ENCODE measurements around the gene SERP2.
A peak's percentile ranks its signal among the peaks of the same experiment; 100 is the strongest.

SERP2 gene

DNA sequence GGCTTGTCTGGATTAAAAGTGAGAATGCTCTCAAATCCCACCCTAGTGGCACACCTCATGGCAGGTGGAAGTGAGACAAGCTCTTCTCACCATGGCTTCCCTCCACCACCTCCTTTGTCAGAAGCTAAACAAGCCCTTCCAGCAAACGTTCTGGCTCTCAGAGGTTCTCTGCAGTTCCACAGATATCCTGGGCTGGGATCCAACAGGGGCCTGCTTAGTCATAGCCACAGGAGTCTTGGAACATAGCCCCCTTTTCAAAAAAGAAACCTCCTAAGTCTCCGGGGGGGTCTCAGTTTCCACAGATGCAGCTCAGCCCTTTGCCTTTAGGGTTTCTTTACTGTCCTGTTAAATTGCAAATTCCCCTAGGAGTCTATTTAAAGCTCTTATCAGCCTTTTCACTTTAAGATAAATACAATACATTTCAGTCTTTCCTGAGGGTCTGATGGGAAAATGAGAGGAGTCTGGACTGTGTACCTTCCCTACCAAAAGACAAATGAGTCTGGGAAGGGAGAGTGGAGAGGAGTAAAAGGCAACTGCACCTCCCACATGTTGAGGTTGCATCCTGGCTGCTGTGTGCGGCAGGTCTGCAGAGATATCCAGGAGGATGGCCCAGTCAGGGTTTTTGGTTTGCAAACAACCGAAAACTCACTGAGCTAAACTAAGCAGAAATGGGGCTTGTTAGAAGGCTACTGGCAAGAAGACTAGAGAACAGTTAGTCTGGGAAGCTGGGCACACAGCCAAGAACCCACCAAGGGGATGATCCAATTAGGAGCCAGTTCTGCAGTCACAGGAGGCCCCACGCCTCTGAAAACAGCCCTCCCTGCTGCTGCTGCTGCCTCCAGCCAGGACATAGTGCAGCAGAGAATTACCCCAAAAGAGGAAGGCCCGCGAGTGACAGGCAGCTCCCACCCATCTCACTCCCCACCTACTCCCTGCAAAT is 41.4 kb upstream of the SERP2 start:
- H3K9me3 ChIP-seq, result no peaks in the 10 kb centered on the region
- H3K4me3 ChIP-seq, result no peak overlapping the region
- H3K27me3 ChIP-seq, result no peaks in the 10 kb centered on the region
- TF ChIP-seq, protein P1, sequence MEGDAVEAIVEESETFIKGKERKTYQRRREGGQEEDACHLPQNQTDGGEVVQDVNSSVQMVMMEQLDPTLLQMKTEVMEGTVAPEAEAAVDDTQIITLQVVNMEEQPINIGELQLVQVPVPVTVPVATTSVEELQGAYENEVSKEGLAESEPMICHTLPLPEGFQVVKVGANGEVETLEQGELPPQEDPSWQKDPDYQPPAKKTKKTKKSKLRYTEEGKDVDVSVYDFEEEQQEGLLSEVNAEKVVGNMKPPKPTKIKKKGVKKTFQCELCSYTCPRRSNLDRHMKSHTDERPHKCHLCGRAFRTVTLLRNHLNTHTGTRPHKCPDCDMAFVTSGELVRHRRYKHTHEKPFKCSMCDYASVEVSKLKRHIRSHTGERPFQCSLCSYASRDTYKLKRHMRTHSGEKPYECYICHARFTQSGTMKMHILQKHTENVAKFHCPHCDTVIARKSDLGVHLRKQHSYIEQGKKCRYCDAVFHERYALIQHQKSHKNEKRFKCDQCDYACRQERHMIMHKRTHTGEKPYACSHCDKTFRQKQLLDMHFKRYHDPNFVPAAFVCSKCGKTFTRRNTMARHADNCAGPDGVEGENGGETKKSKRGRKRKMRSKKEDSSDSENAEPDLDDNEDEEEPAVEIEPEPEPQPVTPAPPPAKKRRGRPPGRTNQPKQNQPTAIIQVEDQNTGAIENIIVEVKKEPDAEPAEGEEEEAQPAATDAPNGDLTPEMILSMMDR (IDR thresholded peaks at IDR 0.05), result peak in 1 of 2 experiments; percentile 8
- intact Hi-C loops (cut with DNase I; ENCODE audit: low total_unique reads), result no loop called here
- H3K27ac ChIP-seq, result peak overlapping the region; percentile 62 to 73
- peak; percentile 77 to 89 for DNase-seq
- H3K4me1 ChIP-seq, result peaks cover 0 to 23% (median 18%) of the 10 kb centered on the region in 4 donors
- H3K36me3 ChIP-seq, result no peaks in the 10 kb centered on the region

DNA sequence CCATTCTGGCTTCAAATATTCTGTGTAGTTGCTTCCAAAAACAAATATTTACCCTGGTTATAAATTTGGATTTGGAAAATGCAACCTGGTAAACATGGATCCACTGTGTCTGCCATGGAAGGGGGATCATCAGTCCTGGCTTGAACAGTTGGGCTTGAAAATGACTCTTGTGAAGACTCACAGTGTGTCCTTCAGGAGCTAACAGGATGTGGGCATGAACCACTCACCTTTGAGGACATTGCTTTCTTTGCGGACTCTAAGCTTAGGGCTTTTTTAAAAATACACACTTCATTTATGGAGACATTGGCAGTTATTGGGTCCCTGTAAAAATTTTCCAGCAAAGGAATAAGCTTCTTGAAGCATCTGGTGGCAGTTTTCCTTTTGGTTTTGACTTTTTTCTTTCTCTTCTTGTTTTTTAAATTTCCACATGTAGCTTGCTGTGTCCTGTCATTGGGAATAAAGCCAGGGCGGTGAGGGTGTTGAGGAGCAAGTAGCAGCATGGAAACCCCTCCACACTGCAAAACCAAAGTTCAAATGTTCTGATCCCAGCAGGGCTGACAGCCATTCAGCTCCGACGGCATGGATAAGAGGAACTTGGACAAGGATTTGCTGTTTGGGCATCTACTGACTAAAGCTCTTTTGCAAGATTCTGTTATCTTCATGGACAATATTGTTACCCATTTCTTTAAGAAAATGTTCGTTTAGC is 39.5 kb upstream of the SERP2 start:
- DNase-seq, result no peak
- TF ChIP-seq, protein P1 (IDR thresholded peaks at IDR 0.05), result no peak
- no peaks in the 10 kb centered on the region for H3K36me3 ChIP-seq
- H3K9me3 ChIP-seq, result no peaks in the 10 kb centered on the region
- no peaks in the 10 kb centered on the region for H3K27me3 ChIP-seq
- no peak overlapping the region for H3K4me3 ChIP-seq
- intact Hi-C loops (cut with DNase I; ENCODE audit: low total_unique reads), result no loop called here
- H3K27ac ChIP-seq, result no peak overlapping the region
- H3K4me1 ChIP-seq, result peaks cover 0 to 23% (median 18%) of the 10 kb centered on the region in 4 donors

DNA sequence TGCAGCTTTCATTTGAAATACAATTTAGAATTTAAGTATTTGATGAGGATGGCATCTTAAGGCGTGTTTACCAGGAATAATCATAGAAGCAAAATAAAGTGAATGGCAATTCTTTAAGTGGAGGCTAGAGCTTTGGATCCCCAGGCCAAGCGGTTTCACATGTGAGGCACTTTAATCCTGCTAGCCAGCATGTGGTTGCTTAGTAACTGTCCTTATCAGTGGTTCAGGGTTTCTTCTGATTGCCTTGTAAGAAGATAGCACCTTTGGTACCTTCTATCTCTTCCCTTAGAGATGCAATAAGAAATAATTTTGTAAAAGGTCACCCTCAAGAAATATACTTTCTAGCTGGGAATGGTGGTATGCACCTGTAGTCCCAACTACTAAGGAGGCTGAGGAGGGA is 38.9 kb upstream of the SERP2 start:
- peaks cover 0 to 23% (median 18%) of the 10 kb centered on the region in 4 donors for H3K4me1 ChIP-seq
- no peaks in the 10 kb centered on the region for H3K9me3 ChIP-seq
- H3K36me3 ChIP-seq, result no peaks in the 10 kb centered on the region
- intact Hi-C loops (cut with DNase I; ENCODE audit: low total_unique reads), result no loop called here
- TF ChIP-seq, protein P1 (IDR thresholded peaks at IDR 0.05), result no peak
- no peak overlapping the region for H3K27ac ChIP-seq
- H3K27me3 ChIP-seq, result no peaks in the 10 kb centered on the region
- no peak for DNase-seq
- H3K4me3 ChIP-seq, result no peak overlapping the region

DNA sequence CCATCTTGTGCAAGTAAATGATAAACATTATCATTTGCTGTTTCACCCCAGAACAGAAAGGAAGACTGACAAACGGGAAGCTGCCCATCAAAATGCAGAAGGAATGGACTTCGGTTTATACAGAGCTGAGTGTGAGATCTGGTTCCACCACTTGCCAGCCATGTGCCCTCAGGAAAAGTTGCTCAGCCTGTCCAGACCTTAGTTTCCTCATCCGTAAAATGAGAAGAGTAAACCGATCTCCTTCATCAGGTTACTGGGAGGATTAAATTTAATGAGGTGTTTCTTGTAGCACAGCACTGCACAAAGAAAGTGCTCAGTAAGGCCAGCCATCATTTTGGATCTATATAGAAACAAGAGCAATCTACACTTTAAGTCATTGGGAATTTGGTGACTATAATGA is 36.7 kb upstream of the SERP2 start:
- no peaks in the 10 kb centered on the region for H3K9me3 ChIP-seq
- H3K4me1 ChIP-seq, result peaks cover 0 to 10% (median 7%) of the 10 kb centered on the region in 4 donors
- no peak overlapping the region for H3K27ac ChIP-seq
- TF ChIP-seq, protein P1 (IDR thresholded peaks at IDR 0.05), result no peak
- intact Hi-C loops (cut with DNase I; ENCODE audit: low total_unique reads), result no loop called here
- H3K36me3 ChIP-seq, result no peaks in the 10 kb centered on the region
- no peak for DNase-seq
- H3K27me3 ChIP-seq, result no peaks in the 10 kb centered on the region
- H3K4me3 ChIP-seq, result no peak overlapping the region

DNA sequence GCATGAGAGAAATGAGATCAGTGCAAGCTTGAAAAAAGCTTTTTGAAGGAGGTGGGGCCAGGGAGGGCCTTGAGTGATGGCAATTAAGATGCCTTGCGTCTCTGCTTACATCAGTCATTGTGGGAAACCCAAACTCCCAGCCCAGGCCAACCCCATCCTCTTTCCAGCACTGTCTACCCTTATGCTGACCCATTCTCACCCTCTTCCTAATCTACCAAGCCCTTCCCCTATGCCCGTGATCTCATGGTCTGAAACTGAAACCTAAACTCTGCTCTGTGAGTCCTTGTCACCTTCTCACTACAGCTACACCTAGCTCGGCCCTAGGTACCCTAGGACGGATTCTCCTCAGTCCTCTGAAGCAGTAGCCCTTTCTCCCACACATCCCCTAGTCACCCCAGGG is 36.0 kb upstream of the SERP2 start:
- intact Hi-C loops (cut with DNase I; ENCODE audit: low total_unique reads), result no loop called here

More for the DNA sequence above, 36.0 kb upstream of the SERP2 start:
- TF ChIP-seq, protein P1 (IDR thresholded peaks at IDR 0.05), result no peak
- Histone ChIP-seq H3K27me3 (no peaks in the 10 kb centered on the region), H3K4me1 (peaks cover 0 to 4% (median under 1%) of the 10 kb centered on the region in 4 donors), H3K36me3 (no peaks in the 10 kb centered on the region), H3K27ac (no peak overlapping the region), H3K9me3 (no peaks in the 10 kb centered on the region), H3K4me3 (no peak overlapping the region)
- DNase-seq, result no peak
